Activated gamma-delta T cell treated with anti-CD3 and anti-CD28 coated beads, Interleukin-2, amount 50 U/mL, for 16 hours (primary cell): ENCODE data around the gene EXOSC10.
A peak's percentile ranks its signal among the peaks of the same experiment; 100 is the strongest.
"Not testable (repeated sequence)": the region's sequence is repeated elsewhere in the genome, so short reads cannot be mapped to it uniquely, and the experiment has no call there.

ENCODE experiments used
- DNase-seq: peaks from one replicate; pipeline ENCODE4 v3.0.0-alpha.2; 2020; ENCODE audit warnings: low read depth

Gene EXOSC10

GRCh38 chr1:11044086-11044848, 55.4 kb downstream of the EXOSC10 start:
- DNase-seq: no peak

DNA sequence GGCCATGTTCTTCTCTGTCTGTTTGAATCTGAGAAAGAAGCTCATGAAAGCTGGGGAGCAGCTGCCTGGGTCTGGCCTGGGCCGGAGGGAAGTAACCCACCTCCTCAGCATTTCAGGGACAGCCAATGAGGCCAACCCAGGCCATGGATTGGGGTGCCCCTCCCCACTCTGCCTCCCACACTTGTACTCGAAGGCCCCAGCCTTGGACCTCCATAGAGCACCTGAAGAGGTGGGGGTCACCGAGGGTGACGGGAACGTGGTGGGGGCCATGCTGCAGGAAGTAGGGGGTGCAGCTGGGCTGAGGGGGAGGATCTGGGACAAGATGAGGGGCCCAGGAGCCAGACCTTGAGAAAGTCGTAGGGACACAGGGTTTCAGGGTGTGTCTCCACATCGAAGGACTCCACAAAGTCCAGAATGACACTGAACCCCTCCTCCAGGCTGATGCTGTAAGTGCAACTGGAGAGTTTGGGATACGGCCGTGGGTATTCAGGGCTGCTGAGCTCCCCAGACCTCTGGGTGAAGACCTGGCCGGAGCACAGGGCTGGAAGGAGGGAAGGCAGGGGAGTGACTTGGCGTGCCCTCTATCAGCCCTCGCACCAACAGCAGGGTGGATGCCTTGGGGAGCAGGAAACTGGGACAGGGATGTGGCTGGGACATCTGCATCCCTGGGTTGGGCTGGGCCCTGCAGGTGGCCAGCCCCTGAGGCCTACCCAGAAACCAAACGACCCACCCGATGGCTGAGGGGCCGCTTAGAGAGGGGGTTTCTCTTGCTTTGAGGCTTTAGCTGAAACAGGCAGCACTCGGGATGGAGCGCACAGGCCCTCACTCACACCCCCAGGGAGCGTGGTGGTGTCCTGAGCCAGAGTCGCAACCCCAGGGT, 56.4 kb downstream of the EXOSC10 start:
- no peak for DNase-seq

DNA sequence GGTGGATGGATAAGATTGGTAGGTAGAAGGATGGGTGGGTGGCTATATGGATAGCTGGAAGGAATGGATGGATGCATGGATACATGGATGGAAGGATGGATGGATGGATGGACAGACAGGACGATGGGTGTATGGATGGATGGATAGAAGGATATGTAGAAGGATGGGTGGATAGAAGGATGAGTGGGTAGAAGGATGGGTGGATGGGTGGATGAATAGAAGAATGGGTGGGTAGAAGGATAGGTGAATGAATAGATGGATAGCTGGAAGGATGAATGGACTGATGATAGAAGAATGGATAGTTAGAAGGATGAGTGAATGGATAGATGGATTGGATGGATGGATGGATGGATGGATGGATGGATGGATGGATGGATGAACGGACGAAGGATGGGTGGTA, 57.6 kb downstream of the EXOSC10 start:
- DNase-seq: no peak

DNA sequence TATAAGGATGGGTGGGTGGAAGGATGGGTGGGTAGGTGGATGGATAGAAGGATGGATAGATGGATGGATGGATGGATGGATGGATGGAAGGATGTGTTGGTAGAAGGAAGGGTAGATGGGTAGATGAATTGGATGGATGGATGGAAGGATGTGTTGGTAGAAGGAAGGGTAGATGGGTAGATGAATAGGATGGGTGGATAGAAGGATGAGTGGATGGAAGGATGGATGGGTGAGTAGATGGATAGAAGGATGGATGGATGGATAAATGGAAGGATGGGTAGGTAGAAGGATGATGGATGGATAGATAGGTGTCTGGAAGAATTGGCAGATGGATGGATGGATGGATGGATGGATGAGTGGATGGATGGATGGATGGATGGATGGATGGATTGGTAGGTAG, 58.6 kb downstream of the EXOSC10 start:
- no peak for DNase-seq

- not testable (repeated sequence) for DNase-seq
Observed at GRCh38 chr1:11040105-11040429, 59.6 kb downstream of the EXOSC10 start.

DNA sequence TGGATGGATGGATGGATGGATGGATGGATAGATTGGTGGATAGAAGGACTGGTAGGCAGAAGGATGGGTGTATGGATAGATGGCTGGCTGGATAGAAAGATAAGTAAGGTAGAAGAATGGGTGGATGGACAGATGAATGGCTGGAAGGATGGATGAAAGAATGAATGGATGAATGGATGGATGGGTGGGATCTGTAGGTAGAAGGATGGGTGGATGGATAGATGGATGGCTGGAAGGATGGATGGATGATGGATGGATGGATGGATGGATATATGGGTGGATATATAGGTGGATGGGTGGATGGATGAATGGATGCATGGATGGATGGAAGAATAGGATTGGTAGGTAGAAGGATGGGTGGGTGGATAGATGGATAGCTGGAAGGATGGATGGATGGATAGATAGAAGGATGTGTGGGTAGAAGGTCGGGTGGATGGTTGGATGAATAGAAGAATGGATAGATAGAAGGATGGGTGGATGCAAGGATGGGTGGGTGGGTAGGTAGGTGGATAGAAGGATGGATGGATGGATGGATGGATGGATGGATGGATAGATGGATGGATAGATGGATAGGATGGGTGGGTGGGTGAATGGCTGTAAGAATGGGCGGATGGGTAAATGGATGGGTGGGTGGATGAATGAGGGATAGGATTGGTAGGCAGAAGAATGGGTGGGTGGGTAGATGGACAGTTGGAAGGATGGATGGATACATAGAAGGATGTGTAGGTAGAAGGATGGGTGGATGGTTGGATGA, 60.1 kb downstream of the EXOSC10 start:
- no peak for DNase-seq

DNA sequence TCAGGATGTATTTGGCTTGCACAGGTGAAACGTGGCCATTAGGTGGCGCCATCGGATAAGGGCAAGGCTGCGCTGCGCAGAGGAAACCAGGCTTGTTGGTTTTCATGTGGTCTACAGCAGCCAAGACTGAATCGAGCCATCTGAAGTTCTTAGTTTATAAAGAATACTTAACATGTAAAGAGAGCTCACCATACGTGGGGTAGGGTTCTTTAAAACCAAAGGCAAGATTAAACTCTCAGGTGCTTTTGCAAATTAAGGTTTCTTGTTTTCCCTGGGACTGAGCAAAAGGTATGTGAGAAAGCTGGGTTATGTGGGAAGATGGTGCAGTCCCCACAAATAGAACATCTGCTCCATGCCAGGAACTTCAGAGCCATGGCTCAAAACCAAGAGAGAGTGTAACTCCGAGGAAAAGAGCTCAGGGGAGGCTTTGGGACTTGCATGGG, 61.9 kb downstream of the EXOSC10 start:
- DNase-seq: peak; percentile 86

GRCh38 chr1:11037019-11037739, 62.5 kb downstream of the EXOSC10 start:
- DNase-seq: not testable (repeated sequence)

DNA sequence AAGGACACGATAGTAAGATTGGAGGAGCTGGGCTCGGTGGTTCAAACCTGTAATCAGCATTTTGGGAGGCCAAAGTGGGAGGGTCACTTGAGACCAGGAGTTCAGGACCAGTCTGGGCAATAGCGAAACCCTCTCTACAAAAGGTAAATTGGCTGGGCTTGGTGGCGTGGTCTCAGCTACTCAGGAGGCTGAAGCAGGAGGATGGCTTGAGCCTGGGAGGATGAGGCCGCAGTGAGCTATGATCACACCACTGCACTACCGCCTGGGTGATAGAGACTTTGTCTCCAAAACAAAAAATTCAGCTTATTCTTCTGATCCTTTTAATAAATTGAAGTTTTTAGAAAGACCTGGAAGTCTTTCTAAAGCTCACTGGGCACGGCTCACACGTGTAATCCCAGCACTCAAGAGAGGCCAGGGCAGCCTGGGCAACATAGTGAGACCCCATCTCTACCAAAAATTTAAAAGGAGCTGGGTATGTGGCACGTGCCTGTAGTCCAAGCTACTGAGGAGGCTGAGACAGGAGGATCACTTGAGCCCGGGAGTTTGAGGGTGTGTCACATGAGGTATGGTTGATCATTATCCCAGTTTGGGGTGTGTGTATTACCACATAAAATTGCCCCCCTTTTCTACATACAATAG, 67.9 kb downstream of the EXOSC10 start:
- DNase-seq: no peak

DNA sequence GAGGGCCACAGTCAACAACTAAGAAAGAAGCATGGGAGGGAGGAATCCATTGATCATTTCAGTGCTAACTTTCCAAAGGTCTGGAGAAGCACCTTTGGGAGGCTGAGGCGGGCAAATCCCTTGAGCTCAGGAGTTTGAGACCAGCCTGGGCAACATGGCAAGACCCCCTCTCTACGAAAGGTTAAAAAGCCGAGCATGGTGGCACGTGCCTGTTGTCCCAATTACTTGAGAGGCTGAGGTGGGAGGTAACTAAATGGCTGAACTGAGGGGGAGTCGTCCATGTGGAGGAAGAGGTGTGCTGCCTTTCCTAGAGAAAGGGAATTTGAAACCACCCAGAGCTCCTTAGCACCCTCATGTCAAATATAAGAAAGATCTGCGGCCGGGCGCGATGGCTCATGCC, 68.8 kb downstream of the EXOSC10 start:
- no peak for DNase-seq

GRCh38 chr1:11028018-11028417, 71.7 kb downstream of the EXOSC10 start:
- DNase-seq: no peak

GRCh38 chr1:11027316-11027715, 72.4 kb downstream of the EXOSC10 start:
- DNase-seq: no peak

DNA sequence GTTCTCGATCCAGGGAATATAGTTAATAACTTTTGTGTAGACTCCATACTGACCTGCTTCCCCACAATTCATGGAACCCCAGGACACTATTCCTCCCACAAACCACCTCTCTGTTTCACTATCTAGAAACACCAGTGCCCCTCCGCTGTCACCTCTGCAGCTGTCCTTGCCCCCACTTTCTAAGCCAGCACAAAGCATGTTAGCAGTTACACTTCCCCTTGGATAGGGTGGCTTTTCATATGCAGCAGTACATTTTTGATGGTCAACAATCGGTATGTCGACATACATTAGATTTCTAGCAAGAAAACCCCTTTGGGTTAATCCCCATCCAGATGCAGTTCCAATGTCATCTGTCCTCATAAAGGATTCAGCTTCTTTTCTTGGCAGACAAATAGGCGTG, 72.8 kb downstream of the EXOSC10 start:
- no peak for DNase-seq

GRCh38 chr1:11026052-11026451, 73.6 kb downstream of the EXOSC10 start:
- DNase-seq: no peak

DNA sequence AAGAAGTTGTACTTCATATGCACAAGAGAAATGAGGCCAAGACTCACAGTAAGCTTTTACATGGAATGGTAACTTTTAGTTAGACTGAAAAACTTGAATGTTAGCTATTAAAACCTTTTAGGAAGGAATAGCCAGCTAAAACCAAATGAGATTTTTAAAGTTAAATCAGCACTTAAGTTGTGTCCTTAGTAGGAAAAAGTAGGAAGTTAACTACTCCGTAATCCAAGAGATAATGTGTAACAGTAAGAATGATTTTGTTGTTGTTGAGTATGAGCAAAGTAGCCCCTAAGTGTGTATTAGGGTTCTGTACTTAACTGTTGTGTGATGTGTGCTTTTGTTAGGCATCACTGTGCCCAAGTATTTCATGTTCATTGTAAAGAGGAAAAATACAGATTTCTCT, 74.1 kb downstream of the EXOSC10 start:
- DNase-seq: no peak

GRCh38 chr1:11024874-11025203, 74.8 kb downstream of the EXOSC10 start:
- DNase-seq: no peak

DNA sequence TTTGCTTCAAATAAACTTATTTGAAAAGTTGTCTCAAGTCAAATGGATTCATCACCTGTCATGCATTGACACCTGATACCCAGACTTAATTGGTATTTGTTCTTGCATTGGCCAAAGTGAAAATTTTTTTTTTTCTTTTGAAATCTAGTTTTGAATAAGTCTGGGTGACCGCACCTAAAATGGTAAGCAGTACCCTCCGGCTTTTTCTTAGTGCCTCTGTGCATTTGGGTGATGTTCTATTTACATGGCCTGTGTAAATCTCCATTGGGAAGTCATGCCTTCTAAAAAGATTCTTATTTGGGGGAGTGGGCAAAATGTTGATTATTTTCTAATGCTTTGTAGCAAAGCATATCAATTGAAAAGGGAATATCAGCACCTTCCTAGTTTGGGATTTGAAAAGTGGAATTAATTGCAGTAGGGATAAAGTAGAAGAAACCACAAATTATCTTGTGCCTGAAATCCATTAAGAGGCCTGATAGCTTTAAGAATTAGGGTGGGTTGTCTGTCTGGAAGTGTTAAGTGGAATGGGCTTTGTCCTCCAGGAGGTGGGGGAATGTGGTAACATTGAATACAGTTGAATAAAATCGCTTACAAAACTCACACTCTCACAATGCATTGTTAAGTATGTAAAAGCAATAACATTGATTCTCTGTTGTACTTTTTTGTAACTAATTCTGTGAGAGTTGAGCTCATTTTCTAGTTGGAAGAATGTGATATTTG, 75.4 kb downstream of the EXOSC10 start:
- no peak for DNase-seq

DNA sequence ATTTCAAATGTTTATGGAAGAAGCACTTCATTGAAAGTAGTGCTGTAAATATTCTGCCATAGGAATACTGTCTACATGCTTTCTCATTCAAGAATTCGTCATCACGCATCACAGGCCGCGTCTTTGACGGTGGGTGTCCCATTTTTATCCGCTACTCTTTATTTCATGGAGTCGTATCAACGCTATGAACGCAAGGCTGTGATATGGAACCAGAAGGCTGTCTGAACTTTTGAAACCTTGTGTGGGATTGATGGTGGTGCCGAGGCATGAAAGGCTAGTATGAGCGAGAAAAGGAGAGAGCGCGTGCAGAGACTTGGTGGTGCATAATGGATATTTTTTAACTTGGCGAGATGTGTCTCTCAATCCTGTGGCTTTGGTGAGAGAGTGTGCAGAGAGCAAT, 76.5 kb downstream of the EXOSC10 start:
- no peak for DNase-seq

- DNase-seq: no peak
Observed at GRCh38 chr1:11019971-11020370, 79.7 kb downstream of the EXOSC10 start.

DNA sequence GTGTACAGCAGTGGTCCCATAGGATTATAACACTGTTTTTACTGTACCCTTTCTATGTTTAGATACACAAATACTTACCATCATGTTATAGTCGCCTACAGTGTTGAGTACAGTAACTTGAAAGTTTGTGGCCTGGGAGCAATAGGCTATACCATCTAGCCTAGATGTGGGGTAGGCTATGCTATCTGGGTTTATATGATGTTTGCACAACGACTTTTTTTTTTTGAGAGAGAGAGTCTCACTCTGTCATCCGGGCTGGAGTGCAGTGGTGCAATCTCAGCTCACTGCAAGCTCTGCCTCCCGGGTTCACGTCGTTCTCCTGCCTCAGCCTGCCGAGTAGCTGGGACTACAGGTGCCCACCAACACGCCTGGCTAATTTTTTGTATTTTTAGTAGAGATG, 80.3 kb downstream of the EXOSC10 start:
- not testable (repeated sequence) for DNase-seq
